Measurements from ENCODE around the gene RAMACL.
A peak's percentile ranks its signal among the peaks of the same experiment; 100 is the strongest.

RAMACL gene

DNA sequence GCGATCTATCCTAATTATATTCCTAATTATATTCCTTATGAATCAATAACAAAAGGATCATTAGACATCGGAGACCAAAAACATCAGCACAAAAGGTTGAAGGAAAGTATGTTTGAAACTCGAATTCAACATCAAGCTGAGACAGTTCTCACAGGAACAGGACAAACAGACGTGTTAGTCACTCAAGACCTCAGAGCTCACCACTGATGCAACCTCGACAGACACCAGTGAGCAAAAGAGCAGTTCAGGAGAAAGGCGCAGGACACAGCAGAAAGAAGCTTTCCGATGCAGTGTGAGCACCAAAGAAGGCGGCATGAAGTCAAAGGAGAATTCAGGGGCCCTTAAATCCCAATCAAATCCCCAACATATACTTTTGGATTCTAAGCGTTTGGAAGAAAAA lies 6.3 kb upstream of the RAMACL start:
- TF ChIP-seq, protein P1, sequence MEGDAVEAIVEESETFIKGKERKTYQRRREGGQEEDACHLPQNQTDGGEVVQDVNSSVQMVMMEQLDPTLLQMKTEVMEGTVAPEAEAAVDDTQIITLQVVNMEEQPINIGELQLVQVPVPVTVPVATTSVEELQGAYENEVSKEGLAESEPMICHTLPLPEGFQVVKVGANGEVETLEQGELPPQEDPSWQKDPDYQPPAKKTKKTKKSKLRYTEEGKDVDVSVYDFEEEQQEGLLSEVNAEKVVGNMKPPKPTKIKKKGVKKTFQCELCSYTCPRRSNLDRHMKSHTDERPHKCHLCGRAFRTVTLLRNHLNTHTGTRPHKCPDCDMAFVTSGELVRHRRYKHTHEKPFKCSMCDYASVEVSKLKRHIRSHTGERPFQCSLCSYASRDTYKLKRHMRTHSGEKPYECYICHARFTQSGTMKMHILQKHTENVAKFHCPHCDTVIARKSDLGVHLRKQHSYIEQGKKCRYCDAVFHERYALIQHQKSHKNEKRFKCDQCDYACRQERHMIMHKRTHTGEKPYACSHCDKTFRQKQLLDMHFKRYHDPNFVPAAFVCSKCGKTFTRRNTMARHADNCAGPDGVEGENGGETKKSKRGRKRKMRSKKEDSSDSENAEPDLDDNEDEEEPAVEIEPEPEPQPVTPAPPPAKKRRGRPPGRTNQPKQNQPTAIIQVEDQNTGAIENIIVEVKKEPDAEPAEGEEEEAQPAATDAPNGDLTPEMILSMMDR (conservative IDR thresholded peaks at IDR 0.05): no peak
- H3K27ac ChIP-seq: no peak overlapping the region

DNA sequence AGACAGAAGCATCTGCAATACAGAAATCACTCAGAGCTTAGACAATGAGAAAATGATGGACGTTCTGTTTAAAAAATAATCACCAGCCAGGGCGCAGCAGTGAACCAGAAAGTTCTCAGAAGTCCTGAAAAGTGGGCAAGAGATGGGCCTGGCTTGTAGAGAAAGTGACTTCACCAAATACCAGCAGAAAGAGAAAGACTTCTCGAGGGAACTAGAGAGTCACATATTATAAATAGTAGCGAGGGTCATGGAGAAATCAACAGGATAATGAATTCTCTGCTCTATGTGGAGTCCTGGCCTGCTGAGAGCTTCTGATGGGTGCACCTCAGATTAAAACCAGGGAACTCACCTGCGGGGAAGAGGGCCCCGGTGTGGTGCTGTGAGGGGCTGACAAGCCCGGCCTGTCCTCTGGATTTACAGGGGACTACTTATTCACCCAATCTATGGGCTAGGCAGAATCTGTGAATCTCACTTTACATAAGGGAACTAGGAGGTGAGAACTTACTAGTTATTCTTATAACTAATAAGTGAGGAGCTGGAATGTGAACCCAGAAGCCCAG lies 5.6 kb upstream of the RAMACL start:
- TF ChIP-seq, protein P1 (conservative IDR thresholded peaks at IDR 0.05): no peak
- no peak overlapping the region for H3K27ac ChIP-seq

DNA sequence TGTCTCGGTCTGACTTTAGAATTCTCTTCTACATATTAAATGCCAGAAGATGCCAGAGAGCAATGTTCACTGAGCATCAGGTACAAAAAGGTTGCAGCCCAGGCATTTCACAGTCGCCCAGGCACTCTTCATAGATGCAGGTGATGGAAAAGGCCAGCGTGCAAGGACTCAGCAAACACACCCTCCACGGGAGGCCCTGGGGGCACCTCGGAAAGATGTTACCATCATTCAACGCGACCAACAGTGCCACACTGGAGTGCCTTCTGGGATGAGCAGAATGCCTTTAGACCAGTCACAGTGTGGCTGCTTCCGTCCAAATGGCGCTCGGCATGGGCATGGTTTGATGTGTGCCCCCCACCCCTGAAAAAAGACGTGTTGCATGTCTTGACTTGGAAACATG lies 4.5 kb upstream of the RAMACL start:
- TF ChIP-seq, protein P1 (conservative IDR thresholded peaks at IDR 0.05): no peak
- H3K27ac ChIP-seq: peak overlapping the region; percentile 34; the same call in 1 of the 2 replicates

DNA sequence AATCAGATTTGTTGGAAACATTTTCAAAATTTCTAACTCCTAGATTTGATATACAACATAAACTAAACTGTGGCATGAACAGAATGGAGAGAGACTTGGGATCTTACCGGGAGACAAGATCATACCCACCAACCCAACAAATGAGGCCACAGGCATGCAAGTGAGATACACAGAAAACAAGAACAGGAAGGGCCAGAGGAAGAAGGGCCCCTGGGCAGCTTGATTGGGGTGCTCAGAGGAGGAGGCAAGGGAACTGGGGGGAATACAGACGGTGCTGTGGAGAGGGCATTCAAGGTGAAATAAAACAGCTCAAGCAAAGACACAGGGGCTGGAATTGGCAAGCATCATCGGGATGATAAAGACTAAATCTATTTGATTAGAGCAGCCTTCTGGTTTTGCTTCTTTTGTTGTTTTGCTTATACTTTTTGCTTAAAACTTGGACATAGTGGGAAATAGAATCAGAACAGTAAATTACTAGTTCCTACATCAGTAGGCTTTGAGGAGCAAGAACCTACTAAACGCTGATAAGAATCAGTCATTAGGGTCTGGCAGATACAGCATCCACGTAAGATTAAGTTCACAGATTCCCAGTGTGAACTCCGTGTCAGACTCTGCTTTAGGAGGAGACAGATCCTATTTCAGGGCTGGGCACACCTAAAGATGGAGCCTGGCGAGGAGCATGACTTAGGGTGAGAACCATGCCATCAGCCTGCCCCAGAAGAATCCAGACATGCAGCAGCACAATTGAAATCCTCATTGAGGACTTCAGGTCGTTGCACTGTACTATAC lies 3.5 kb upstream of the RAMACL start:
- H3K27ac ChIP-seq: peak overlapping the region; percentile 34

DNA sequence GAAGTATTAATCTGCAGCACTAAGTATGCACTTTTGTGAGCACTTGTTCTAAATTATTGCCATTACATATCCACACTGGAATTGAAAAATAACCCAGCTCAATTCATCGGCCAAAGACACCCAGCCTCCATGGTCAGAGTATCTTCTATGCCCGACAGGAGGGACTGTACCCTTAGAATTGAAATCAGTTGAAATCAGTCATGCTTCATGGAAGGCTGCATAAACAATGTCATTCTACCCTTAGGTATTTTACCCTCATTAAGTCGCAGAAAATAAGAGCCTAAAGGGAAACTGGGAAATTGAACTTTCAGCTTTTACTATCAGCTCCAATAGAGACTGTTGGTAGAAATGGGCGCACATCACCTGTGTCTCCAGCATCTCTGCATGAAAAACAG lies 2.9 kb upstream of the RAMACL start:
- H3K27ac ChIP-seq: no peak overlapping the region
- TF ChIP-seq, protein P1 (conservative IDR thresholded peaks at IDR 0.05): no peak

More for the DNA sequence above, 3.5 kb upstream of the RAMACL start:
- TF ChIP-seq, protein P1 (conservative IDR thresholded peaks at IDR 0.05): no peak

DNA sequence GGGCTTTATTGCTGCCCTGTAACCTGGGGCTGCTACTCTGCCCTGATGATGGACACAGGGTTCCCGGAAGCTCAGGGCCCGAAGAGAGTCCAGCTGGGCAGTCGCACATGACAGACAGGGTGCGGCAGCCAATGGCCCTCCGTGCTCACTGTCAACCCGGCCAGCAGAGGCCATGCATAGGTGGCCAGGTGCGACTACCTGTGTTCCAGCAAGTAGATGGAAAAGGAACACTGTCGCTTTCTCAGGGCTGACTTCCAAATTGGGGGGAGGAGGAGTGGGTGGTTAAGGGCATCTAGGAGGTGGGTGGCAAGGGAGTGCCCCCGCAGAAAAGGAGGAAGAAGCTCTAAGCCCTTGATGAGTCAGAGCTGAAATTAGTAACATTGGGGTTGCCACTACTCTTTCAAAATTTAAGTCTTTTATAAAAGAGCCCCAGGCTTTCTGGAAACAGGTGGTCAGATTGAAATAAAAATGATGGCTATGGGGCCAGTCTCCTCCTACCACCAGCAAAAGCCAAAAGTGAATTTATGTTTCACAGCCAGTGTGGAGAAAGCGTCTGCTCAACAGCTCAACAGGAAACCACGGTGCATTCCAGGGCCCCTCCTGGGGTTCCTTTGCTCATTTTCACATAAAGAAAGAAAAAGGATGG lies 2.3 kb upstream of the RAMACL start:
- TF ChIP-seq, protein P1 (conservative IDR thresholded peaks at IDR 0.05): no peak
- H3K27ac ChIP-seq: no peak overlapping the region

DNA sequence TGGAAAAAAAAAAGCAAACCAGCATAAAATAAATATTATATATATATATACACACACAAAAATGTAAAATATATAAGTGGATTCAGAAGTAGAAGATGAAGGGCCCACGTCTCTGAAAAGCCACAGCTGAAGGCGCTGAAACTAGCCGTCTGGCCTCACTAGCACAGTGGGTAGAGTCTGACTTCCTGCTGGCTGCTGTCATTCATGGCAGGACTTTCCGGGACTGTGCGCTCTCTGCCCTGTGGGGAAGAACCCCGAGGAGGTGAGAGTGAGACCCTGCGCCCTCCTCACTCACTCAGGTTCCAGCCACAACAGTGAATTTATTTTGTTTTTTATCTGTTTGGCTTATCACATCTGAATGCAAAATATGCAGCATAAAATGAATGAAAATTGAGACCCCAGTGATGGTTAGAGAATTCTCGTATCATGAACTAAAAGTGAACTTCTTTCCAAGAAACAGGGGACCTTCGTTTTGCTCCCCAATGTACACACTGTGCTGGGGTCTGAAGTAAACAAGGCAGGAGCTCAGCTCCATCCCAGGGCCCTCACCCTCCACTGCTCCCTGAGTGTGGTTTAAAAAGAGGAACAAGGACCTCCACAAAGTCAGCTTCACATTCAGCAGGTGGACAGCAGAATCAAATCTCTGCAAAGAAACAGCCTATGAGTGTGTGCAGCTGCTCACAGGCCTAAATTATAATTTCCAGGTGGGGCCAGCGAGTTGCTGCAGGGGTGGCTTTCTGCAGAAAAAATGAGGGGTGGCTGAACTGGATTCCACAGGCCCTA lies 1.3 kb upstream of the RAMACL start:
- TF ChIP-seq, protein P1 (conservative IDR thresholded peaks at IDR 0.05): no peak
- no peak overlapping the region for H3K27ac ChIP-seq
